SK-N-SH (cell line): Measurements from ENCODE around the gene CYBA.
"Not testable (repeated sequence)": the region's sequence is repeated elsewhere in the genome, so short reads cannot be mapped to it uniquely, and the experiment has no call there.

ENCODE experiments used
- EZH2phosphoT487 ChIP-seq: fragments of 200-600 bp; sonication (generic); IDR thresholded peaks from 2 replicates; pipeline ENCODE4 v1.6.1; 2017; ENCODE audit warnings: low read depth, mixed run types, mild to moderate bottlenecking, antibody characterized with exemption, moderate library complexity, borderline replicate concordance
- GABPA ChIP-seq: IDR thresholded peaks from 2 replicates; pipeline ENCODE4 v1.4.0; 2012; ENCODE audit warnings: low read depth, mild to moderate bottlenecking
- TEAD4 ChIP-seq: IDR thresholded peaks from 2 replicates; pipeline ENCODE4 v1.4.0; 2012; ENCODE audit warnings: mild to moderate bottlenecking, borderline replicate concordance; ENCODE audit not compliant: insufficient read depth

DNA sequence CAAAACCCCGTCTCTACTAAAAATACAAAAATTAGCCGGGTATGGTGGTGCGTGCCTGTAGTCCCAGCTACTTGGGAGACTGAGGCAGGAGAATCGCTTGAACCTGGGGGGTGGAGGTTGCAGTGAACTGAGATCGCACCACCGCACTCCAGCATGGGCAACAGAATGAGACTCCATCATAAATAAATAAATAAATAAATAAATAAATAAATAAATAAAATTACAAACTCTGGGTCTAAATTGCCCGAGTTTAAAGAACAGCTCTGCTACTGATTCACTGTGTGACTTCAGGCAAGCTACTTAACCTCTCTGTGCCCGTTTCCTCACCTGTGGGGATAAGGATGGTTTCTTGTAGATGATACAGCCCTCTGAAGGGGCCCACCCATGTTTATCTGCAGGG is 18.6 kb upstream of the CYBA start:
- not testable (repeated sequence) for TF ChIP-seq EZH2phosphoT487, GABPA, TEAD4
